Ovary (tissue), 3 donors: Measurements from ENCODE around the gene ZNF511.

Source experiments
- POLR2A ChIP-seq: fragments of 450-650 bp; IDR thresholded peaks from one replicate; pipeline ENCODE4 v1.6.1; 2017; ENCODE audit warnings: antibody characterized with exemption, mild to moderate bottlenecking, moderate library complexity
- TF ChIP-seq, protein P1 (sequence below), 3 donors: fragments of 450-650 bp in 2 of 3; fragments of 200-600 bp in 1 of 3; IDR thresholded peaks; one replicate each; pipeline versions ENCODE4 v1.5.1 to v1.8.0; 2016 to 2022; ENCODE audit warnings: antibody characterized with exemption in 3 of 3, mild to moderate bottlenecking in 1 of 3
- donor health status: DM: no; HTN: no; CAD: no.

GRCh38 chr10:133280391-133281059, 28.2 kb upstream of the ZNF511 start:
- TF ChIP-seq, protein P1, sequence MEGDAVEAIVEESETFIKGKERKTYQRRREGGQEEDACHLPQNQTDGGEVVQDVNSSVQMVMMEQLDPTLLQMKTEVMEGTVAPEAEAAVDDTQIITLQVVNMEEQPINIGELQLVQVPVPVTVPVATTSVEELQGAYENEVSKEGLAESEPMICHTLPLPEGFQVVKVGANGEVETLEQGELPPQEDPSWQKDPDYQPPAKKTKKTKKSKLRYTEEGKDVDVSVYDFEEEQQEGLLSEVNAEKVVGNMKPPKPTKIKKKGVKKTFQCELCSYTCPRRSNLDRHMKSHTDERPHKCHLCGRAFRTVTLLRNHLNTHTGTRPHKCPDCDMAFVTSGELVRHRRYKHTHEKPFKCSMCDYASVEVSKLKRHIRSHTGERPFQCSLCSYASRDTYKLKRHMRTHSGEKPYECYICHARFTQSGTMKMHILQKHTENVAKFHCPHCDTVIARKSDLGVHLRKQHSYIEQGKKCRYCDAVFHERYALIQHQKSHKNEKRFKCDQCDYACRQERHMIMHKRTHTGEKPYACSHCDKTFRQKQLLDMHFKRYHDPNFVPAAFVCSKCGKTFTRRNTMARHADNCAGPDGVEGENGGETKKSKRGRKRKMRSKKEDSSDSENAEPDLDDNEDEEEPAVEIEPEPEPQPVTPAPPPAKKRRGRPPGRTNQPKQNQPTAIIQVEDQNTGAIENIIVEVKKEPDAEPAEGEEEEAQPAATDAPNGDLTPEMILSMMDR (IDR thresholded peaks at IDR 0.05), result no peak
- TF ChIP-seq POLR2A, result no peak
